ENCODE measurements around the gene TRHDE.

- TF ChIP-seq, protein P1, sequence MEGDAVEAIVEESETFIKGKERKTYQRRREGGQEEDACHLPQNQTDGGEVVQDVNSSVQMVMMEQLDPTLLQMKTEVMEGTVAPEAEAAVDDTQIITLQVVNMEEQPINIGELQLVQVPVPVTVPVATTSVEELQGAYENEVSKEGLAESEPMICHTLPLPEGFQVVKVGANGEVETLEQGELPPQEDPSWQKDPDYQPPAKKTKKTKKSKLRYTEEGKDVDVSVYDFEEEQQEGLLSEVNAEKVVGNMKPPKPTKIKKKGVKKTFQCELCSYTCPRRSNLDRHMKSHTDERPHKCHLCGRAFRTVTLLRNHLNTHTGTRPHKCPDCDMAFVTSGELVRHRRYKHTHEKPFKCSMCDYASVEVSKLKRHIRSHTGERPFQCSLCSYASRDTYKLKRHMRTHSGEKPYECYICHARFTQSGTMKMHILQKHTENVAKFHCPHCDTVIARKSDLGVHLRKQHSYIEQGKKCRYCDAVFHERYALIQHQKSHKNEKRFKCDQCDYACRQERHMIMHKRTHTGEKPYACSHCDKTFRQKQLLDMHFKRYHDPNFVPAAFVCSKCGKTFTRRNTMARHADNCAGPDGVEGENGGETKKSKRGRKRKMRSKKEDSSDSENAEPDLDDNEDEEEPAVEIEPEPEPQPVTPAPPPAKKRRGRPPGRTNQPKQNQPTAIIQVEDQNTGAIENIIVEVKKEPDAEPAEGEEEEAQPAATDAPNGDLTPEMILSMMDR (IDR thresholded peaks at IDR 0.05) = no peak
- no peak for TF ChIP-seq POLR2A (IDR thresholded peaks at IDR 0.05)
- TF ChIP-seq POLR2AphosphoS5 (IDR thresholded peaks at IDR 0.05) = no peak
Measured at GRCh38 chr12:72716221-72716620, 444.1 kb downstream of the TRHDE start.

All from prostate gland (tissue), 2 donors.